ENCODE measurements around the gene ACSM2B.
"Not testable (repeated sequence)": the region's sequence is repeated elsewhere in the genome, so short reads cannot be mapped to it uniquely, and the experiment has no call there.

ACSM2B gene

GRCh38 chr16:20611350-20611902 lies 35.3 kb upstream of the ACSM2B start:
- CTCF ChIA-PET: no interaction called here
- H3K4me3 Mint-ChIP-seq: no peak overlapping the region
- H3K9me3 Mint-ChIP-seq: no peaks in the 10 kb centered on the region

GRCh38 chr16:20610892-20611349 lies 34.8 kb upstream of the ACSM2B start:
- Mint-ChIP-seq H3K9me3 (no peaks in the 10 kb centered on the region), H3K36me3 (no peaks in the 10 kb centered on the region), H3K4me1 (no peaks in the 10 kb centered on the region), H3K4me3 (no peak overlapping the region), H3K27me3 (peaks cover 57% of the 10 kb centered on the region), H3K27ac (no peak overlapping the region)
- no peak for DNase-seq
- CTCF ChIA-PET: no interaction called here

More at GRCh38 chr16:20611350-20611902, 35.3 kb upstream of the ACSM2B start:
- H3K27ac Mint-ChIP-seq: no peak overlapping the region
- H3K27me3 Mint-ChIP-seq: peaks cover 62% of the 10 kb centered on the region
- no peaks in the 10 kb centered on the region for H3K36me3 Mint-ChIP-seq
- no peak for DNase-seq
- H3K4me1 Mint-ChIP-seq: no peaks in the 10 kb centered on the region

DNA sequence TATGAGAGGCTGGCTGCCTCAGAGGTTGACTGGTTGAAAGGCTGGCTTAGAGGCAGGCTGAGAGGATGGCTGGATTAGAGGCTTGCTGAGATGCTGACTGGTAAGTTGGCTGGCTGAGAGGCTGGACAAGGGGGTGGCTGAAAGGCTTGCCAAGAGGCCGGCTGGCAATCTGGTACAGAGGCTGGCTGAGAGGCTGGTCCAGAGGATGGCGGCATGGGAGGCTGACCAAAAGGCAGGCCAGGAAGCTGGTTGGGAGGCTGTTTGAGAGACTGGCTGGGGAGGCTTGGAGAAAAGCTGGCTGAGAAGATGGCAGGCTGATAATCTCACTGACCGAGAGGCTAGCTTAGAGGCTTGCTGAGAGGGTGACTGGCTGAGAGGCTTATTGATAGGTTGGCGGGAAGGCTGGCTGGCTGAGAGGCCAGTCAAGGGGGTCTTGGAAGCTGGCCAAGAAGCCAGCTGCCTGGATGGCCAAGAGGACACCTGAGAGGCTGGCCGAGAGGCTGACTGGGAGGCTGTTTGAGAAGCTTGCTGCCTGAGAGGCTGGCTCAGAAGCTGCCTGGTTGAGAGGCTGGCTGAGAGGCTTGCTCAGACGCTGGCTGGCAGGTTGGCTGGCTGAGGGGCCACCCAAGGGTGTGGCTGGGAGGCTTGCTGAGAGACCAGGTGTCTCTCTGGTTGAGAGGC lies 34.2 kb upstream of the ACSM2B start:
- Mint-ChIP-seq H3K27me3 (peaks cover 57% of the 10 kb centered on the region), H3K27ac (no peak overlapping the region), H3K4me1 (no peaks in the 10 kb centered on the region), H3K9me3 (no peaks in the 10 kb centered on the region), H3K36me3 (no peaks in the 10 kb centered on the region), H3K4me3 (no peak overlapping the region)
- CTCF ChIA-PET: no interaction called here
- no peak for DNase-seq

DNA sequence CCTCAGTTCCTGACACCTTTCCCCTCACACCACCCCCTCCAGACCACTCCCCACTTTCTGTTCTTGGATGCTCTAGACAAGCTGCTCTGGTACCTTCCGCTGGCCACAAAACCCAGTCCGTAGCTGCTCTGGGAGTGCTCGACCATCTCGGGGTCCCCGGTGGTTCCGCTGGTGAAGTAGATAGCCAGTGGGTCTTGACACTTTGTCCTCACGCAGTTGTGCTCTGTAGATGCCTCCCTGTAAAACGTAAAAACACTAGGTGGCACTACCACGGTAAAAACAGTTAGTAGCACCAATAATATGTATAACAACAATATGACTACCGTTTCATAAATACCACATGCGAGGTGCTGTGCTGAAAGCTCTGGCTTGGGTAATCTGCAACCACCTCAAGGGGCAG lies 26.0 kb upstream of the ACSM2B start:
- H3K4me3 Mint-ChIP-seq, DNase-seq, H3K9me3 Mint-ChIP-seq, H3K4me1 Mint-ChIP-seq, H3K27ac Mint-ChIP-seq, H3K36me3 Mint-ChIP-seq, H3K27me3 Mint-ChIP-seq: not testable (repeated sequence)
- CTCF ChIA-PET: interaction anchor here (0.6 kb wide), 2 partner anchors 107 to 1014 kb away, joined by 3 read pairs; no protein-coding TSS in a partner anchor

- H3K4me1 Mint-ChIP-seq, DNase-seq, H3K27me3 Mint-ChIP-seq, H3K36me3 Mint-ChIP-seq, H3K4me3 Mint-ChIP-seq, CTCF ChIA-PET, H3K27ac Mint-ChIP-seq, H3K9me3 Mint-ChIP-seq: not testable (repeated sequence)
Observed at GRCh38 chr16:20599475-20599874, 23.3 kb upstream of the ACSM2B start.

DNA sequence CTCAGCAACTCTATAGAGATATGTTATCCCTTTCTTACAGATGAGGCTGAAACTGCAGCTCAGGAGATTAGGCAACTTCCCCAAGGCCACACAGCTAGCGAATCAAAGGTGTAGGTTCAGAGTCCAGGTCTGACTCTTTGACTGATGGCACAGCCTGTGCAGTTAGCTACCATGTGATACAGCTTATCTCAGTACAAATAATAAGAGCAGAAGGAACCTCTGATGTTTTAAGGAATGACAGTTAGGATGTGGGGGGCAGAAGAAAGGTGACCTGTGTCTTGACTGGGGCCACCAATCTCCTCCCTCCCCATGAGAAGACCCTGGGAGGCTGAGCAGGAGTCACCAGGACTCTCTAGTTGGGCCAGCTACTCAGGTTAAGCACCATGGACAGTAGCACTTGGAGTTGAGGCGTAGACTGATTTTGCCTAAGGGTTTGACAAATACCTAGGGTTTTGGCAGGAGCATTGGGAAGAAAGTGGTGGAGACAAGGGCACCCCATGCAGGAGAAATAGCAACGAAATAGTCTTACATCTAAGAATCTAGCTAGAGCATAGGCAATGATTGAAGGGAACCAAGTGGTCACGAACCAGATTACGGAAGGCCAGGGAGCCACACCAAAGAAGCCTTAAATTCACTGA lies 22.8 kb upstream of the ACSM2B start:
- Mint-ChIP-seq H3K4me1 (no peaks in the 10 kb centered on the region), H3K4me3 (no peak overlapping the region), H3K27ac (no peak overlapping the region), H3K36me3 (no peaks in the 10 kb centered on the region), H3K27me3 (no peaks in the 10 kb centered on the region), H3K9me3 (no peaks in the 10 kb centered on the region)
- CTCF ChIA-PET: no interaction called here
- no peak for DNase-seq

- H3K4me3 Mint-ChIP-seq, H3K36me3 Mint-ChIP-seq, H3K9me3 Mint-ChIP-seq, H3K4me1 Mint-ChIP-seq, DNase-seq, CTCF ChIA-PET, H3K27ac Mint-ChIP-seq, H3K27me3 Mint-ChIP-seq: not testable (repeated sequence)
Observed at GRCh38 chr16:20595694-20596093, 19.5 kb upstream of the ACSM2B start.

DNA sequence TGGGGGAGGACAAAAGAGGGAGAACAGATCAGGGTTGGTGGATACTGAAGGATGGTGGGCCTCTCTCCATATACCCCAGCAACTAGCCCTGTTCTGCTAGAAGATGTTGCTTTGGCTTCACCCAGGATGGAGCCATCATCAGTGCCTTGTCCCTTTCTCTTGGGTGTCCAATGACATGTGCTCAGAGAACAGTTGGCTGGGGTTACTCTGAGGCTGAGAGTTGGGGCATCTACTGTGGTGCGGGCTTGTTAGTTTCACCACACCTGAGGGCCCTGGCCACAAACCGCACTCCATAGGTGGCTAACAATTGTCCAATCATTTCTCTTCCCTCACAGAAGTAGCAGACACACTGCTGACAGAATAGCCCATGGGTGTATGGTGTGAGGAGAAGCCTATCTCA lies 18.9 kb upstream of the ACSM2B start:
- H3K4me1 Mint-ChIP-seq, H3K4me3 Mint-ChIP-seq, CTCF ChIA-PET, H3K27me3 Mint-ChIP-seq, DNase-seq, H3K27ac Mint-ChIP-seq, H3K9me3 Mint-ChIP-seq, H3K36me3 Mint-ChIP-seq: not testable (repeated sequence)

- CTCF ChIA-PET, H3K27ac Mint-ChIP-seq, H3K4me1 Mint-ChIP-seq, H3K9me3 Mint-ChIP-seq, H3K36me3 Mint-ChIP-seq, H3K4me3 Mint-ChIP-seq, DNase-seq, H3K27me3 Mint-ChIP-seq: not testable (repeated sequence)
Observed at GRCh38 chr16:20592780-20593179, 16.6 kb upstream of the ACSM2B start.

DNA sequence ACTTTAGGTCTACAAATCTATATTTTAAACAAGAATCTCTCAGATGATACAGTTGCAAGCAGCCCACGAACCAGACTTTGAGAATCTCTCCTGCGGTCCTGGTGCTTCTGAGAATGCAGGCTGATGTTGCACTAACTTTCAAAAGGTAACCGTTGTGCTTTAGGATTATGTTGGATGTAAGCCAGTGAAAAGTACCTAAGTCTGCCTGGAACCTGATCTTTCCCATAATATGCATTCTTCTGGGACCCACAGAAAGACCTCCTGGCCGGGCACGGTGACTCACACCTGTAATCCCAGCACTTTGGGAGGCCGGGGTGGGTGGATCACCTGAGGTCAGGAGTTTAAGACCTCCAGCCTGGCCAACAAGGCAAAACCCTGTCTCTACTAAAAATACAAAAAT lies 13.3 kb upstream of the ACSM2B start:
- H3K9me3 Mint-ChIP-seq, H3K36me3 Mint-ChIP-seq, H3K4me3 Mint-ChIP-seq, CTCF ChIA-PET, H3K4me1 Mint-ChIP-seq, H3K27ac Mint-ChIP-seq, H3K27me3 Mint-ChIP-seq, DNase-seq: not testable (repeated sequence)

GRCh38 chr16:20587645-20588074 lies 11.5 kb upstream of the ACSM2B start:
- H3K9me3 Mint-ChIP-seq, H3K36me3 Mint-ChIP-seq, CTCF ChIA-PET, H3K27me3 Mint-ChIP-seq, H3K4me1 Mint-ChIP-seq, DNase-seq, H3K4me3 Mint-ChIP-seq, H3K27ac Mint-ChIP-seq: not testable (repeated sequence)

DNA sequence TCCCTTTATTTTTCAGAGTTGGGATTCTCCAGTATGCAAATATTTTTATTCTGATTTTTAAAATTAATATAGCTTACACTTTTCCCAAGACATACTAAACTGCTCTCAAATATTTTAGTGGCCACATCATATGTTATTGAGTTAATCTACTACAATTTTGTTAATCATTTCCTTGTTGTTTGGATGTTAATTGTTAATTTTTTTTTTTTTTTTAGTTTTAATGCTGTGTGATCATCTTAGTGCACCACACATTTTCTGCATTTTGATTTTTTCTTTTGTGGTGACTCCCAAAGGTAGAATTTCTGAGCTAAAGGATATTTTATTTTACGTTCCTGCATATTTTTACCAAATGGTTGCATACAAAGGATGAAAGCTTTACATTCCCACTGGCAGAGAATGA lies 10.5 kb upstream of the ACSM2B start:
- H3K27ac Mint-ChIP-seq, H3K9me3 Mint-ChIP-seq, H3K36me3 Mint-ChIP-seq, CTCF ChIA-PET, DNase-seq, H3K4me3 Mint-ChIP-seq, H3K4me1 Mint-ChIP-seq, H3K27me3 Mint-ChIP-seq: not testable (repeated sequence)

GRCh38 chr16:20586112-20586511 lies 9.9 kb upstream of the ACSM2B start:
- H3K4me3 Mint-ChIP-seq, H3K4me1 Mint-ChIP-seq, H3K27me3 Mint-ChIP-seq, H3K27ac Mint-ChIP-seq, H3K9me3 Mint-ChIP-seq, DNase-seq, CTCF ChIA-PET, H3K36me3 Mint-ChIP-seq: not testable (repeated sequence)

- DNase-seq, H3K27me3 Mint-ChIP-seq, H3K27ac Mint-ChIP-seq, H3K9me3 Mint-ChIP-seq, H3K4me1 Mint-ChIP-seq, H3K4me3 Mint-ChIP-seq, H3K36me3 Mint-ChIP-seq, CTCF ChIA-PET: not testable (repeated sequence)
Observed at GRCh38 chr16:20580487-20581259, 4.5 kb upstream of the ACSM2B start.

GRCh38 chr16:20578091-20578490 lies 1.9 kb upstream of the ACSM2B start:
- H3K4me1 Mint-ChIP-seq, CTCF ChIA-PET, H3K4me3 Mint-ChIP-seq, H3K27me3 Mint-ChIP-seq, H3K27ac Mint-ChIP-seq, H3K9me3 Mint-ChIP-seq, DNase-seq, H3K36me3 Mint-ChIP-seq: not testable (repeated sequence)
